HG02798 (cell line): Measurements from ENCODE around the gene SEC16A.

Experiments
- ATAC-seq: cut with Tn5 transposase; IDR thresholded peaks from one replicate; pipeline ENCODE4 v1.9.1; 2021; ENCODE audit warnings: mild to moderate bottlenecking; ENCODE audit not compliant: unreplicated experiment, poor library complexity

SEC16A gene, protein sequence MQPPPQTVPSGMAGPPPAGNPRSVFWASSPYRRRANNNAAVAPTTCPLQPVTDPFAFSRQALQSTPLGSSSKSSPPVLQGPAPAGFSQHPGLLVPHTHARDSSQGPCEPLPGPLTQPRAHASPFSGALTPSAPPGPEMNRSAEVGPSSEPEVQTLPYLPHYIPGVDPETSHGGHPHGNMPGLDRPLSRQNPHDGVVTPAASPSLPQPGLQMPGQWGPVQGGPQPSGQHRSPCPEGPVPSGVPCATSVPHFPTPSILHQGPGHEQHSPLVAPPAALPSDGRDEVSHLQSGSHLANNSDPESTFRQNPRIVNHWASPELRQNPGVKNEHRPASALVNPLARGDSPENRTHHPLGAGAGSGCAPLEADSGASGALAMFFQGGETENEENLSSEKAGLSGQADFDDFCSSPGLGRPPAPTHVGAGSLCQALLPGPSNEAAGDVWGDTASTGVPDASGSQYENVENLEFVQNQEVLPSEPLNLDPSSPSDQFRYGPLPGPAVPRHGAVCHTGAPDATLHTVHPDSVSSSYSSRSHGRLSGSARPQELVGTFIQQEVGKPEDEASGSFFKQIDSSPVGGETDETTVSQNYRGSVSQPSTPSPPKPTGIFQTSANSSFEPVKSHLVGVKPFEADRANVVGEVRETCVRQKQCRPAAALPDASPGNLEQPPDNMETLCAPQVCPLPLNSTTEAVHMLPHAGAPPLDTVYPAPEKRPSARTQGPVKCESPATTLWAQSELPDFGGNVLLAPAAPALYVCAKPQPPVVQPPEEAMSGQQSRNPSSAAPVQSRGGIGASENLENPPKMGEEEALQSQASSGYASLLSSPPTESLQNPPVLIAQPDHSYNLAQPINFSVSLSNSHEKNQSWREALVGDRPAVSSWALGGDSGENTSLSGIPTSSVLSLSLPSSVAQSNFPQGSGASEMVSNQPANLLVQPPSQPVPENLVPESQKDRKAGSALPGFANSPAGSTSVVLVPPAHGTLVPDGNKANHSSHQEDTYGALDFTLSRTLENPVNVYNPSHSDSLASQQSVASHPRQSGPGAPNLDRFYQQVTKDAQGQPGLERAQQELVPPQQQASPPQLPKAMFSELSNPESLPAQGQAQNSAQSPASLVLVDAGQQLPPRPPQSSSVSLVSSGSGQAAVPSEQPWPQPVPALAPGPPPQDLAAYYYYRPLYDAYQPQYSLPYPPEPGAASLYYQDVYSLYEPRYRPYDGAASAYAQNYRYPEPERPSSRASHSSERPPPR (N-terminal part only)

DNA sequence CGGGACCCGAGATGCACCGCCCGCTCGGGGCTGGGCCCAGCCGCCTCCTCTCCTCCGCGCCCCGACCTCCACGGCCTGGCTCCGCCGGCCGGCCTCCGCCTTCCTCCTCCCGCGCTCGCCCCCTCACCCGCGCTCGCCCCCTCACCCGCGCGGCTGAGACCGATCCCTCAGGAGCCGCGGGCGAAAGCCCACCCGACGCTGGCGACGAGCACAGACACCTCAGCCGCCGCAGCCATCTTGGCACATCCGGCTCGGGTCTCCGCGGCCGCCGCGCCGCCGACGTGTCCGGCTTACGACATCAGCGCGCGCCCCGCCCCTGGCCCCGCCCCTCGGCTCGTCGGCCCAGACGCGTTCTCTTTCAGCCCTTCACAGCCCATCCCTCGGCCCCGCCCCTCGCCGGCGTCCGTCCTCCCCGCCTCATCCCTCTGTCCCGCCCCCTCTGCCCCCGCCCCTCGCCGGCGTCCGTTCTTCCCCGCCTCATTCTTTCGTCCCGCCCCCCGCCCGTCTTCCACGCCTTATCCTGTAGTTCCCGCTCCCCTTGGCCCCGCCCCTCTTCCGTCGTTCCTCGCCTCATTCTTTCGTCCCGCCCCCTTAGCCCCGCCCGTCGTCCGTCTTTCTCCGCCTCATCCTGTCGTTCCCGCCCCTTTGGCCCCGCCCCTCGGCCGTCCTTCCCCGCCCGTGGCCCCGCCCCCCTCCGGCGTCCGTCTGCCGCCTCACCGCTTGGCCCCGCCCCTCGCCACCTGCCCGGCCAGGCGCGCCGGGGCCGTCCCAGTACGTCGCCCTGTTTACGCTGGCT is at the start of gene SEC16A:
Gene SEC16A, minus strand, starts transcription at position 248 of the 796 bp plus-strand sequence. CDS start 5,425 bp downstream, outside the sequence.
- peak; percentile 65 for ATAC-seq

DNA sequence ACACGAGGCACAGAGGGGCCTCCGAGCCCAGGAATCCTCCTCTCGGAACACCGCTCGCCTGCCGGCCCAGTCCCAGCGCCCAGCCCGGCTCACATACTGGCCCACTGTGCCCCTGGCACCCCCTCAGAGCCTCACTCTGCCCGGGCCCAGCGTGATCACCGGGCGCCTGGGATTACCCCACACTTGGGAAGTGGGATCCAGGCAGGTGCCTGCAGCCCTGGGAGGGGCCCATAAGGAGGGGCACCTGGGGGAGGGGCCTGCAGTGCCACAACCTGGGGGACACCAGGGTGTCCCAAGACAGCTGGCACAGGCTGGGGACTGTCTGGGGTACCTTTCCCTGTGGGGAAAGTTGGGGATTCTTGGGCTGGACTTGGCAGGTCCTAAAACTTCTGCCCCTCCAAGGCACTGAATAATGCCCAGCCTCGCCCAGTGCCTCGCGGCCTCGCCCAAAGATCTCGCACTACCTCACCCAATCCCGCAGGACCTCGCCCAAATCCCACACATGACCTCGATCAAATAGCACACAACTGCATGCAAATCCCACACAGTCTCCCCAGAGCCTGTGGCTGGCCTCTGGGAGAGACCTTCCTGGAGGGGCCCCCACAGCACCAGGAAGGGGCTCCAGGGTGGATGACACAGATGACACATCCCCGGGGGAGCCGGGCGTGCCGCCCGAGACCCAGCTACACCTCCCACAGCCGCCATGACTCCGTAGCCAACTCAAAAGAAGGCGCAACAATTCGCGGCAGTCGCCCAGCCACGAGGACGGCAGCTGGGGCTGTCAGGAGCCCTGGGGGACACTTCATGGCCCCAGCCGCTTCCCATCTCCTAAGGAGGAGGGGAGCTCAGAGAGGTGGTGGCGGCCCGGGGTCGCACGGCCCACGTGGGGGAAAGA is 49.3 kb upstream of the SEC16A start:
- no peak for ATAC-seq

DNA sequence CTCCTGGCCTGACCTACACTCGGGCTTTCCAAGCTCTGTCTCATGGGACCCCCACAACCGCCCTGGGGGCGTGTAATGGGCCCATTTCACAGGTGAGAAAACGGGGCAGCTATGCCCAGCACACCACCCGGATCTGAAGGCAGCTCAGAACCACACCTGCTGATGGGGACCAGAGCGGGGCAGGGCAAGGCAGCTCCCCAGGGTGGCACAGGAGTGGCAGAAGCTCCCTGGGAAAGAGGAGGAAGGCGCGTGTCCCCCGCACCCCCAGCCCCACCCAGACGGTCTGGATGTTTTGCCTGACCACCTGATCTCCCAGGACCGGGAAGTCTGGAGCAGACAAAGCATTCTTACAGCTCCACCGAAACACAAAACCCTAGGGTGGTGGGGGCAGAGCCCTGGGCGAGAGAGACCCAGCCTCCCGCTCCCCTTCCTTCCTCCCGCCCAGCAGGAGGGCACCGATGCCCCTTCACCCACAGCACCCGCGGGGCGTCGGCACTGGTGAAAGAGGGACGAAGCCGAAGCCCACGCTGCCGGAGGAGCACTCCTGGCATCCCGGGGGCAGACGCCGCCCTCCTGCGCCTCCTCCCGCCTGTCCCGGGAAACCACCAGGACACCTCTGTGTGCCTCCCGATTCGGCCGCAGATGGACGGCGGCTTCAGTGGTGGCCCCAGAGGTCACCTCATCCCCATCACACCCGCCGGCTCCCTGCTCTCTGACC is 48.5 kb upstream of the SEC16A start:
- ATAC-seq = no peak

DNA sequence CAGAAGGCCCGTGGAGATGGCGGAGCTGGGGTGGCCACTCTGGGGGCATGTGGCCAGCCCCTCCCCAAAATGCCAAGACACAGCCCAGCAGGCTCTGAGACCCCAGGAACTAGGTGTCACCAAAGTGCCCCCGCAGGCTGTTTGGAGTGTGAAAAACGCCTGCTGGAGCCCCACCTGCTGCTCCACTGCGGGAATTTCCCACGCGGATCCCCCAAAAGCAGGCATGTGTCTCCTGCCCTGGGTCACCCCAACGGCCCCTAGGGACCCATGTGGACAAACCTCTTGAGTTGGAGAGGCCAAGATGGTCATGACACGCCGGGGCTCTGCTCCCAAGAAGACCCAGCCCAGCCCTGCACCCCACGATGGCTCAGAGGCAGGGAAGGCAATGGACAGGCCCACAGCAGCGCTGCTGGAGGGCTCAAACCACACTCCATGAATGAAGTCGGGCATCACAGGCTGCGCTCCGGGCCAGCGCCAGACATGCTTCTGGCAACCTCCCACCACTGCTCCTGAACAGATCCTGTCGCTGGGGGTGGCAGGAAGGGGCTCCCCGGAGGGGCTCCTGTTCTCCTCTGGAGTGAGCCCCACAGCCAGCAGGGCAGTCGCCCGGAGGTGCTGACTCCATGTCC is 47.7 kb upstream of the SEC16A start:
- ATAC-seq = no peak

DNA sequence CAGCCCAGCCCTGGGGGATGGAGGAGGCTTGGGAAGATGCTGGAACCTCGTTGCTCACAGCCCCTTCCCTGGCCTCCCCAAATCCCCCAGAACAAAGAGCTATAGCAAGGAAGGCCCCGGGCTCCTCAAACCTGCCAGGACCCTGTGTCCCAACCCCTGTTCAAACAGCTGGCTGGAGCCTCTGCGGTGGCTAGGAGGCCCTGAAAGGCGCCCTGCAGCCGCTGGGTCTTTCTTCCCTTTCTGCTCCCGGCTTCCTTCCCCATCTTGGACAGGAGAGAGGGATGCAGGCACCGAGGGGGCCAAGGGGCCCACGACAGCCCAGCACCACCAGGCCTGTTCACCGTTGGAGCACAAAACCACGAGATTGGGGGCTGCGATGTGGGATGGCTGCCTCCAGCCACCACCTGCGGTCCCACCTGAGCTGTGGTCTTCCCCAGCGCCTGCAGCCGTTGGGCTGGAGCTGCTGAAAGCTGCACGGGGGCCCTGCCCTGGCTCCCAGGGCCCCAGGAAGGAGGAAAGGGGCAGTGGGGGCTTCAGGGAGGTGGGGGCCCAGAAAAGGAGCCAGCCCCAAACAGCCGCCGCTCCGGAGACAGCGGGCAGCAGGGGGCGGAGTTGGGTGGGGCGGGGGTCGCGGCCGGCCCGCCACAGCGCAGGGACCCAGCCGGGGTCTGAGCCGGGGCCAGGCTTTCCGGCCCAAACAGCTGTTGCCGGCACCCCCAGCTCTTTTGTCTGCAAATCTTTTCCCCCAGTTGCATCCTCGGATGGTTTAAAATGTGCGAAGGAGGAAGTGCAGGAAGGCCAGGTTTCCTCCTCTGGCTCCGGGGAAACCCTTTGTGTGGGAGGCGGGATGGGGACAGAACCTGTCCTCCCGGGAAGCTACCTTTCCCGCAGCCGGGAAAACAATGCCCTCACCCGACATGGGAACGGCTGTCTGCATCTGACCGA is 46.9 kb upstream of the SEC16A start:
- no peak for ATAC-seq

DNA sequence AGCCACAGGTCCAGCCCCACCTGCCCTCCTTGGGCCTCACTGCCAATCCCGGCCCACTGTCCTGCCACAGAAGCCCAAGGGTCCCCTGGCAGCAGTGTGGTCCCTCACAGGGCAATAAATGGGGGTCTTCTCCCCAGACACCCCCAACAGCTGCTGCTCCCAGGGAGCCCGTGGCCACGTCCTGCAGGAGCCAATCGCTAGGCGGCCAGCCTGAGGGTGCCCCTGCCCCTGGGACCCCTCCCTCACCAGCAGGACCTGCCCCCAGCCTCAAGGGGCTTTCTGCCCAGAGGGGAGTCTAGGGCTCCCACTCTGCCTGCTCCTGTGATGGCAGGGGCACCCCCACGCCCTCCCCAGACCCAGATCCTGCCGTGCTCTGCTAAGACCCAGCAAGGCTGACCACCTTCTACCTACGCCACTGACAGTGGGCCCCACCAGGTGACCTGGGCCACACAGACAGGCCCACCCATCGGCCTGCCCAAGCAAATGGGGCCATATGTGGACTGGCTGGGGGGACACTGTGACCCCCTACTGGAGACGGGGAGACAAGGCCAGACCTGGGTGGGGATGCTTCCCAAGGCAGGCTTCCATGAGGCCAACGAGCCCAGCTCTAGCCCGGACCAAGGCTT is 46.0 kb upstream of the SEC16A start:
- ATAC-seq = no peak

DNA sequence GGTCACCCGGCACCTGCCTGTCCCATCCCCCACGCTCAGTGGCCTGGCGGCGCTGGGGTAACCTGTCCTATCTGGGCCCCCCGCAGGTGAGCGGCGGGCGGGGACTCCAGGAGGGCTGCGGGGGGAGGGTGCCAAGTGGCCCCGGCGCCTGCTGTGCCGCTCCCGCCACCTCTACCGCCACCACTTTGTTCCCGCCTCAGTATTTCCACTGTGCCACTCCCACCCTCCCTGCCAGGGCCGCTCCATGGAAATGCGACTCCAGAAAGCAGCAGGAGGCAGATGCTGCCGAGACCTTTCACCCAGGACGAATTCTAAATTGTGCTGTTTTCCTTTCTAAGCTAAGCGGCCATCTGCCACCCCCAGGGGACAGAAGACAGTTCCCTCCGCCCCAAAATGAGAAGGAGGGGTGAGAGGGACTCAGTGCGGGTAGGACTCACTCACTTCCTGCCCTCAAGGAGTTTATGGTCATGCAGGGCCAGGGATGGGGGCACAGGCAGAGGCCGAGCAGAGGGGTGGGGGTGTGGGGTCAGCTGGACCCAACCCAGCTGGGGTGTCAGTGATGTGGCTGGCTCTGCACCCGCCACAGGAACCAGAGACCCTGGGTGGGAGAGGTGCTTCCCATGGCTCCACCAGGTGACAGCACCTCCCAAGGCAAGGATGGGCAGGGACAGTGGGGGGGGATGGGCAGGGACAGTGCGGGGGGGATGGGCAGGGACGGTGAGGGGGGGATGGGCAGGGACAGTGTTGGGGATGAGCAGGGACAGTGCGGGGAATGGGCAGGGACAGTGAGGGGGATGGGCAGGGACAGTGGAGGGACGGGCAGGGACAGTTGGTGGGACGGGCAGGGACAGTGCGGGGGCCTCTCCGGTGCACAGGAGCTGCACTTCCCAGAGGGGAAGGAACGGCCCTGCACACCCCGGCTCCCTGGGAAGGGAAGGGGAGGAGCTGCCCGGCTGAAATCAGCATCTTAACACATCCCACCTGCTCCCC is 45.2 kb upstream of the SEC16A start:
- ATAC-seq = no peak

DNA sequence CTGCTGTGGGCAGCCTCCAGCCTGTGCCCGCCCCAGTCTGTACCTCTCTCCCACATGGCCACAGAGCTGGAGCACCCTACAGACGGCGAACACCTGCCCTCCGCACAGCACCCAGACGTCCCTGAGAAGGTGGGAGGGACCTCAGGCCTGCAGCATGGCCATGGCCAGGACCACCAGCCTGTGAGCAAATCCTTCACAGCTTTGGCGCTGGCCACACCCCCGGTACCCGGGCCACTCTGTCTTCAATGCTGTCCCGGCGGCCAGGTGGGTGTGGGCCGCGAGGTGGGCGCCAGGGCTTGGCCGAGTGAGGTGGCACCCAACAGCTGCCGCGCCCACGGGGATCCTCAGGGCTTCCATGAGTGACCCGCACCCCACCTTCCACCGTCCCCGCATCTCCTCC is 44.3 kb upstream of the SEC16A start:
- no peak for ATAC-seq

DNA sequence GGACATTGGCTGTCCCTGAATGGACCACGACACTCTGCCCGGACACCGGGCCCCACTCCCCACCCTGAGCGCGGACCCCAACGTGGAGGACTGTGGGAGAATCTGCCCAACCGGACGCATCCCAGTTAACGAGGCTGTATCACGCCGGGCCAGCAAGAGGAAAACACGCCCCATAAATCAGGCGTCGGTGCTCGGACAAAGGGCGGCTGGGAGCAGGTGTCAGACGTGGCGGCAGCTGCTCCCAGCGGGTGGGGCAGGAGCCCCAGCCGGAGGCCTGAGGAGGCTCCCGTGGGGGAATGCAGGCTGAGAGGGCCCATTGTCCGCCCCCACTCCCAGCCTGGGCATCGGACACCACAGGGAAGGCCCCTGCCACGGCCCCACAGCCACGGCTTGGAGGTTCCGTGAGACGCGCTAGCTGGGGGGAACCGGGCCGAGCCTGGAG is 43.8 kb upstream of the SEC16A start:
- ATAC-seq = no peak

DNA sequence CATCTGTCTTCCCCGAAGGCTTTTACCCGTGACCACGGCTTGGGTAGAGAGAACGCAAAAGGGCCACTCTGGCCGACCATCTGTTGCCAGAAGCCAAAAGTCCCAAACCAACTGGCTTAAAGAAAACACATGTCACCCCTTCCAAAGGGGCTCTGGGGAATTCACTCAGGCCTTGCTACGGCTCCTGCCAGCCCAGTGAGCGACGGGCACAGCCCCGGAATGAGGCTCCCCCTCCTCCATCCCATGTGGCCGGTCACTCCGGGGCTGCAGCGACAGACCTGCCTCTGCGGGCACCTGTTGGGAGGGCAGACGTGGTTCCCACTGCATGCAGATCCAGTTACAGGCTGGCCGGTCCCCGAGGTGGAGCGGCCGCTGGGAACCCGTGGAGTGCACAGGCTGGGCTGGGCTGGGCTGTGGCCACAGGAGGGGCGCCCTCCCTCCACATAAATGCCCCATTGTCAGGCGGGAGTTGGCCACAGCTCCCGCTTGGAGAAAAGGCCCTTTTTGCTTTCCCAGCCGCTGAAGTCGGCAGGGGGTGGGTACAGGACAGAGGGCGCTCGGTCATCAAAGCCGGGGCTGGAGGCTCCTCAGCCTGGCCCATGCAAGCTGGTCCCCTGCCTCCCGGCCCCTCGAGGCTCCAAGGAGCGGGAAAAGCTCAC is 43.1 kb upstream of the SEC16A start:
- ATAC-seq = no peak

DNA sequence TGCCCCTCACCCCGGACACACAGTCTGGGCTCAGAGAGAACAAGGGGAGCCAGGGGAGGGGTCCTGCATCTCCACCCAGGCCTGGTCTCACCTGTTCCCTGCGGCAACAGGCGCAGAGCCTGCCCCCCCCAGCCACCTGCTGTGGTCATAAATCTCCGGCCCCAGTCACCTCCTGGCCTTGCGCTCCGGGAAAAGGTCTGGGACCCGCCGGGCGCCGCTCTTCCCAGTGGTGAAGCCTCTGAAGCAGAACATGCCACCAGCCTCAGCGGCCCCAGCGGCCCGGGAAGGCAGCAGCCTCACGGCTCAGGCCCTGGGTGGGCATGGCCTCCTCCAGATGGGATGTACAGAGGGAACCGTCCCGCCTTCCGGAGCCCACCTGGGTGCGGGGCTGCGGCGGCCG is 42.4 kb upstream of the SEC16A start:
- ATAC-seq = no peak

DNA sequence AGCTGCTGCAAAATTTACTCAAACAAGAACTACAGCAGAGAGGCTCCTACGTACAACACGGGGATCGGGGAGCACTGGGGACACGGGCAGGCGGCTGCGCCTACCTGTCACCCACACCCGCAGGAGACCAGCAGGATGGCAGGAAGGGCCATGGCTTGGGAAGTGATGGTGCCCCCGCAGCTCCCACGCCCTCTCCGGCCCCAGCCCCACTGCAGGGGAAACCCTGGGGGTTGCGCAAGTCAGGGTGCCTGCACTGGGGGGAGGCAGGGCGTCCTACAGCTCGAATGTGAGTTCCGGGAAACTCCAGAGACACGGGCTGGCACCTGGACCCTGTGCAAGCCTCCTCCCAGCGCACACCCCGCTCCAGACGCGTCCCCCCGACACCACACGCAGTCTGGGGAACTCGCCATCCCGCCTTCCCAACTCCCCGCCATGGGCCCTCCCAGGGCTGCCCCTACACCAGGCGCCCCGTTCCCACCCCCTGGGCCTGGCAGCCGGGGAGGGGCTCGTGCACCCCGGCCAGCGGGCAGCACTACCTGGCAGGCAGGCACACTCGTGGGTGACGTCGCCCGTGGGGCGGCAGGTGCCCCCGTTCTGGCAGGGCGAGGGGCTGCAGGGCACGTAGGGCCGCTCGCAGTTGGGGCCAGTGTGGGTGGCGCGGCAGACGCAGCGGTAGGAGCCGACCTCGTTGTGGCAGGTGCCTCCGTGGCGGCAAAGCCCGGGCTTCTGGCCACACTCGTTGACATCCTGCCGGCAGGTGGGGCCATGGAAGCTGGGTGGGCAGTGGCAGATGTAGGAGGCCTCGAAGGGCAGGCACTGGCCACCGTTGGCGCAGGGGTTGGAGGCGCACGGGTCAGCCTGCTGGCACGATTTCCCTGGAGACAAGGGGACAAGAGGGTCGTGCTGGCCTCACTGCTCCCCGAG is 39.7 kb upstream of the SEC16A start:
- ATAC-seq = no peak

DNA sequence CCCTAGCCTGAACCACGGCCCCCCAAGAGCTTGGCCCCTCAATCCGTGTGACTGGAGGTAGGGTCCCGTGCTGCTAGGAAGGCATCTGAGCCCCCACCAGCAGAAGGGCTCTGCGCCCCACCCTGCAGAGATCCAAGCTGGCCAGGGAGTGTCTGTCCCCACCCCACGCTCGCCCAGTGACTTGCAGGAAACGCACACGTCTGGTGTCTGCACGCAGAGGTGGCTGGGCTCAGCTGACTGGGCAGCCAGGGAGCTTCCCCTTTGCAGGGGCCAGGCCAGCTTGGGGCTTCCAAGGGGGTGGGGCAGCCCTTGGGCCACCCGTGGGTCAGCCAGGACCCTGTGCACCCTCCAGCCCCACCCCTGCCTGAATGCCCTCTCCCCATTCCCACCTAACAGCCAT is 38.7 kb upstream of the SEC16A start:
- no peak for ATAC-seq
